T follicular helper cell (primary cell): ENCODE results near the gene GGTLC3.
"Not testable (repeated sequence)": the region's sequence is repeated elsewhere in the genome, so short reads cannot be mapped to it uniquely, and the experiment has no call there.

Source experiments
- DNase-seq: peaks from one replicate; pipeline ENCODE4 v3.0.0-alpha.2; 2020; ENCODE audit warnings: low read depth

GGTLC3 gene

DNA sequence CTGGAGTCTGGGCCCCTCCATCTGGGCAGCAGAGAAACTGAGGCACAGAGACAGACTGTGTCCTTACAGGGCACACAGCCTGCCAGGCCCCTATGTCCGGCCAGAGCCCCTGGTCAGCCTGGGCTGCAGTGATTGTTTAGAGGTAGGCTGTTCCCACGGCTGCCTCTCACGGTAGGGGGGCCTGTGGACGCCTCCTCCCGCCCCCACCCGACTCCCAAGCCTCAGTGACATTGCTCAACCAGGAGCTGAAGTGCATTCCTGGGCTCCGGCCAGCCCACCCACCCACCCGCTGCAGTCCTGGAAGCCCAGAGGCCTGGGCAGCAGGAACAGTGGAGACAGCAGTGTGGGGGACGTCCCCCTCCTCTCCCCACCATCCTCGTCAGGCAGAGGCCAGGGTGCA, 4.5 kb downstream of the GGTLC3 start:
- not testable (repeated sequence) for DNase-seq

DNA sequence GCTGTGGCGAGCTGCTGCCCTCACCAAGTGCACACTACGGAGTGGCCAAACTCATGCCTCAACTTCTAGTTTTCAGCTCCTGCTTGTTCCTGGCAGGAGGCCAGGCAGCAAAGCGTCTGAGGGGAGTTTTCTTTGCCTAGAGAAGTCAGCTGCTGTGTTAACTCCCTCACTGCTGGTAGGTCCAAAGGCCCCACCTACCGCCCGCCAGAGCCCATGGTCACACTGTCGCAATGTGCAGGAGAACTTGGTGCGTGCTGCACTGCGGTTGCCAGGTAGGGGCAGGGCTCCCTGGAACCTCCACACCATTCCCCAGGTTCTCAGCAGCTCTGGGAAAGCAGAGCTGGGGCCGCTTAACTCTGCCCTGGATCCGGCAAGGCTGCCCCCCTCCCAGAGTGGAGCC, 5.6 kb downstream of the GGTLC3 start:
- DNase-seq = not testable (repeated sequence)

DNA sequence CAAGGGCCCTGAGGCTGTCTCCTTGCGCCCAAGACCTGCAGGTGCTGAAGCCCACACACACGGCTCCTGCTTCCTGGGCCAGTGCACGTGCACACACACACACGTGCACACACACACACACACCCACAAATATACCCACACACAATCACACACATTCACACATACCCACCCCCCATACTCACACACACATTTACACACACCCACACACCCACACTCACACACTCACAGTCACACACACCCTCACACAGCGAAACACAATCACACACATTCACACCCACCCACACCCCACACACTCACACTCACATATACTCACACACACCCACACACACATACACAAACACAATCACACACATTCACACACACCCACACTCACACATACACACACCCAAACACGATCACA, 6.6 kb downstream of the GGTLC3 start:
- not testable (repeated sequence) for DNase-seq

DNA sequence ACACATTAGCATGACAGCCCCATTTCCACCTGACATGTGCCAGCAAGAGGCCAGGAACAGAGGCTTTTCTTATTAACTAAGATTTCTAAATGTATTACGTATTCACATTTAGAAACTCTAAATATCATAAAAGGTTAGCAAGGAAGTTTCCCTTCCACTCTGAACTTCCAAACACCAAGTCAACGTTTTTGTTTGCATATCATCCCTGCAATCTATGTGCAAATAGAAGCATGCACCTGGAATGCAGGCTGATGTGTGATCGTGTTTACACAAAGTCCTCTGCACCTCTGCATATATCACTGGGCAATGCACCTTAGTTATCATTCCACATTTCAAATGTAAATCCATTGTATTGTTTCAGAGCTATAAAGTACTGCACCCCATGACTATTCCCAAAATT, 21.7 kb downstream of the GGTLC3 start:
- not testable (repeated sequence) for DNase-seq
